ENCODE measurements around the gene FHIT. TPM values are rescaled to one million over a fixed set of nuclear protein-coding genes. Genes with fewer than 3 reads are reported as not detected.
A peak's percentile ranks its signal among the peaks of the same experiment; 100 is the strongest.

Gene FHIT
- total and polyA plus RNA-seq, 4 donors = 2.6 to 21.3 (median 8.7) TPM

DNA sequence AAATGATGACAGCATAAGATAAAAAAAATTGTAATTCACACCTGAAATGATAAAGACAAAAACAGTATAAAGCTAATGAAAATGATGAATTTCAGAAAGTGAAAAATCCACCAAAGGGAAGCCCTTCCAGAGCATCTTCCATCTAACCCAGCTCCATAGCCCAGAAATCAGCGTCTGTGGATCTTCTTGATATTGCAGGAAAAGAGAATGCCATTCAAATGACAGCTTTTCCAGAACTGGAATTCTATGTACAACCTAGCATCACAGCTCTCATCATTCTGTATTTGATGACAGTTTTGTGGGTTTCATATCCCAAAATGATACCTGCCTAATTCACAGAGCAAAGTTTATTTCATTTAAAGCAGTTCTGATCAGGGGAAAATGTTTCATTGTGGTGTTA lies 267.3 kb downstream of the FHIT start:
- TF ChIP-seq, protein P1, sequence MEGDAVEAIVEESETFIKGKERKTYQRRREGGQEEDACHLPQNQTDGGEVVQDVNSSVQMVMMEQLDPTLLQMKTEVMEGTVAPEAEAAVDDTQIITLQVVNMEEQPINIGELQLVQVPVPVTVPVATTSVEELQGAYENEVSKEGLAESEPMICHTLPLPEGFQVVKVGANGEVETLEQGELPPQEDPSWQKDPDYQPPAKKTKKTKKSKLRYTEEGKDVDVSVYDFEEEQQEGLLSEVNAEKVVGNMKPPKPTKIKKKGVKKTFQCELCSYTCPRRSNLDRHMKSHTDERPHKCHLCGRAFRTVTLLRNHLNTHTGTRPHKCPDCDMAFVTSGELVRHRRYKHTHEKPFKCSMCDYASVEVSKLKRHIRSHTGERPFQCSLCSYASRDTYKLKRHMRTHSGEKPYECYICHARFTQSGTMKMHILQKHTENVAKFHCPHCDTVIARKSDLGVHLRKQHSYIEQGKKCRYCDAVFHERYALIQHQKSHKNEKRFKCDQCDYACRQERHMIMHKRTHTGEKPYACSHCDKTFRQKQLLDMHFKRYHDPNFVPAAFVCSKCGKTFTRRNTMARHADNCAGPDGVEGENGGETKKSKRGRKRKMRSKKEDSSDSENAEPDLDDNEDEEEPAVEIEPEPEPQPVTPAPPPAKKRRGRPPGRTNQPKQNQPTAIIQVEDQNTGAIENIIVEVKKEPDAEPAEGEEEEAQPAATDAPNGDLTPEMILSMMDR (IDR thresholded peaks at IDR 0.05; ENCODE audit: control extremely low read depth, extremely low read depth) = no peak
- Histone ChIP-seq H3K27me3 (ENCODE audit: control insufficient read depth in 3 of 3, insufficient read depth in 3 of 3, low read length in 2 of 3) (no peaks in the 10 kb centered on the region), H3K27ac (ENCODE audit: low read depth in 1 of 2, low read length in 1 of 2) (no peak overlapping the region), H3K9me3 (ENCODE audit: control insufficient read depth in 4 of 4, insufficient read depth in 3 of 4, low read length in 3 of 4) (peaks cover 0 to 6% (median 0%) of the 10 kb centered on the region in 4 donors), H3K9ac (ENCODE audit: insufficient read depth in 1 of 2, low read length in 2 of 2) (no peak overlapping the region), H3K4me3 (no peak overlapping the region), H3K36me3 (ENCODE audit: control insufficient read depth in 4 of 4, insufficient read depth in 4 of 4, low read length in 4 of 4) (no peaks in the 10 kb centered on the region), H3K4me1 (ENCODE audit: control insufficient read depth in 5 of 5, insufficient read depth in 5 of 5, low read length in 5 of 5) (peaks cover 0 to 4% (median 0%) of the 10 kb centered on the region in 5 donors)
- ATAC-seq (ENCODE audit: insufficient read depth, low FRiP score) = no peak
- no peak for DNase-seq
- 91 to 98% methylated on average over 1 of the region's 1 CpG for WGBS, 2 donors

DNA sequence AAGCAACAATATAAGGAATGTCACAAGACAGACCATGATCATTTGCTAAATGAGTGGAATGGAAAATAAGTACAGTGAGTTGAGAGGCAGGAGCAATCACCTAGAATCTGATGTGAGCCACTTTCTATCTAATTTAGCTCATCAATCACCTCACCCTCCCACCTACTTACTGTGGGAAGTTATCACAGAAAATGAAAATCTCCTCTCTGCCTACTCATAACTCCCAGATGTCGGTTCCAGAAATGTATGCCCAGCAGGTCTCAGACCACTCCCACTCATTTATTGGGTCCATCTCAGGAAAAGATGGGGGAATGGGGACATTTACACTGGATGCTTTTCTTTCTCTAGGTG lies 270.9 kb downstream of the FHIT start:
- Histone ChIP-seq H3K27me3 (ENCODE audit: control insufficient read depth in 3 of 3, insufficient read depth in 3 of 3, low read length in 2 of 3) (no peaks in the 10 kb centered on the region), H3K36me3 (ENCODE audit: control insufficient read depth in 4 of 4, insufficient read depth in 4 of 4, low read length in 4 of 4) (no peaks in the 10 kb centered on the region), H3K9me3 (ENCODE audit: control insufficient read depth in 4 of 4, insufficient read depth in 3 of 4, low read length in 3 of 4) (peaks cover 0 to 4% (median 0%) of the 10 kb centered on the region in 4 donors), H3K9ac (ENCODE audit: insufficient read depth in 1 of 2, low read length in 2 of 2) (no peak overlapping the region), H3K4me1 (ENCODE audit: control insufficient read depth in 5 of 5, insufficient read depth in 5 of 5, low read length in 5 of 5) (peaks cover 0 to 4% (median 0%) of the 10 kb centered on the region in 5 donors), H3K27ac (ENCODE audit: low read depth in 1 of 2, low read length in 1 of 2) (no peak overlapping the region), H3K4me3 (no peak overlapping the region)
- TF ChIP-seq, protein P1 (IDR thresholded peaks at IDR 0.05; ENCODE audit: control extremely low read depth, extremely low read depth) = no peak
- 24 to 35% methylated on average over 1 of the region's 1 CpG for WGBS, 2 donors
- DNase-seq = no peak
- ATAC-seq (ENCODE audit: insufficient read depth, low FRiP score) = no peak

DNA sequence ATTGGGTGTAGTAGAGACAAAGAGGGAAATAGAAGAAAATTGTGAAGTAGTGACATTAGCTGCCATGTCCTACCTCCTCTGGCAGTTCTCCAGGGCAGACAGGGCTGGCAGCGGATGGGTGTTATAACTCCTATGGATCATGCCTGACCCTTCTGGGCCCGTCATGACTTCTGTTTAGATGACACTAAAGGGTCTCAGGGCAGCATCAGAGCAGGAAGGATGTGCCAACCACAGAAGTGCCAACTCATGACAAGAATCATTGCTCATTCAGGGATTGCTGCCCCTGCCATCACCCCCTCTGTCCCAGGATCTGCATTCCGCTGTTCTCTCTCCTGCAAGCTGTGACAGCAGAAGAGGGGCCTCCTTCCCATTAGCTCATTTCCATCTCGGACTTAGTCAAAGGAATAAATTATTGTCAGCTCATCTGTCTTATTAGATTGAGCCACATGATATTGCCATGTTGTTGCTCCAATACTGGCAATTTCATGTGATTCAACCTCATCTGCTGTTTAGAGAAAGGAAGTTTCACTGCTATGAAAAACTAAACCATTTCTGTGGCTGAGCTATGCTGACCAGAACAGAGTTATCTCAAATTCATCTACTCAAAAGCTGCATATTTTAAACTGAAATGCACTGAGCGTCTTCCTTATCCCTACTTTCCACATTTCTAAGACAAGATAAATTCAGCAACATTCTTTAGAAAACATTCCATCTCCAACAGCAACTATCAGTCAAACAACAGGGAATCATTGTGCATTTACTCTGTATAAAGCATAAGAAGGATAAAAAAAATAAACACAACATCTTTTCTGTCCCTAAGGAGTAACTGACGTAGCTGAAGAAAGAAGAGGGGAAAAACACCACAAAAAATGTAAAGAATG lies 271.6 kb downstream of the FHIT start:
- ATAC-seq (ENCODE audit: insufficient read depth, low FRiP score) = no peak
- Histone ChIP-seq H3K9me3 (ENCODE audit: control insufficient read depth in 4 of 4, insufficient read depth in 3 of 4, low read length in 3 of 4) (peaks cover 0 to 4% (median 0%) of the 10 kb centered on the region in 4 donors), H3K27me3 (ENCODE audit: control insufficient read depth in 3 of 3, insufficient read depth in 3 of 3, low read length in 2 of 3) (no peaks in the 10 kb centered on the region), H3K9ac (ENCODE audit: insufficient read depth in 1 of 2, low read length in 2 of 2) (no peak overlapping the region), H3K4me1 (ENCODE audit: control insufficient read depth in 5 of 5, insufficient read depth in 5 of 5, low read length in 5 of 5) (peaks cover 0 to 4% (median 0%) of the 10 kb centered on the region in 5 donors), H3K36me3 (ENCODE audit: control insufficient read depth in 4 of 4, insufficient read depth in 4 of 4, low read length in 4 of 4) (no peaks in the 10 kb centered on the region), H3K4me3 (no peak overlapping the region), H3K27ac (ENCODE audit: low read depth in 1 of 2, low read length in 1 of 2) (no peak overlapping the region)
- peak in 2 of 3 donors; percentile 8 to 15 for DNase-seq
- 34 to 53% methylated on average over 6 of the region's 6 CpGs for WGBS, 2 donors
- TF ChIP-seq, protein P1 (IDR thresholded peaks at IDR 0.05; ENCODE audit: control extremely low read depth, extremely low read depth) = no peak

Data from lung (tissue), 12 donors.